Superior temporal gyrus (tissue), 1 donor: Measurements from ENCODE around the gene SLC35F3.
A peak's percentile ranks its signal among the peaks of the same experiment; 100 is the strongest.

Source experiments
- DNase-seq: peaks from one replicate; pipeline ENCODE4 v3.0.0-alpha.2; 2016; ENCODE audit errors: extremely low spot score

Gene SLC35F3

DNA sequence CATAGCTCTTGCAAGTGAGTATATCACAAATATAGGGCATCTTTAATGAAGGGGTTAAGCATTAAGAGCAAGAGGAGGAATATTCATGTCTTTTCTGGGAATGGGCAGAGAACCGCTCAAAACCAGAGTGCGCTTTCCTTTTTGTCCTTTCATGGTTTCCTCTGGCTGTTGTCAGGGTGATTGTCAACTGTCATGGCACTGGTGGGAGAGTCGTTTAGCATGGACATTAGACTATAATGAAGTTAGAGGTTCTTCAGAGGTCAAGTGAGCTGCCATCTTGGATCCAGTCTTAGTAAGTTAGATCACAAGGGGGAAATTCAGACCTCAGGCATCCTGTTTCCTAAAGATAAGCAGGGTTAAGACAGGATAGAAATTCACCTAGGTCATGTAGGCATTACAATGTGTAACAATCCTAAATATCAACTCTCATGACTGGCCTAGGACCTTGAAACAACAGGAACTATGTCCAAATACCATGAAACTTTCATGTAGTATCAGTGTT is 456.7 kb downstream of the SLC35F3 start:
- no peak for DNase-seq

DNA sequence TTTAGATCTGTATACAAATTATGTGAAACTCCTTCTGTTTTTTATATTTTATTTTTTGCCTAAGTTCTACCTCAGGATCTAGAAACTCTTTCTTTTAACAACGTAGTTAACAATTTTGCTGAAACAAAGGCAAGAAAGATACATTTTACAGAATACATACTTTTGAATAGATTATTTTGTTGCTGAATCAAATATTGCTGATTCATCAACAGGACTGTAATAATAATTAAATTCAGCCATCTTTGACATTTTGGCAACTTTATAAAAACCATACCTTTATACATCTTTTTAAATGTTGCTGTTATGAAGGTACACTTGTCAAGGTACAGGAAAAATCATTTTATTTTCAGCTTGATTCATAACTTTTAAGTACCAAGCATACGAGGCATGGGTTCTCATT is 458.1 kb downstream of the SLC35F3 start:
- no peak for DNase-seq

DNA sequence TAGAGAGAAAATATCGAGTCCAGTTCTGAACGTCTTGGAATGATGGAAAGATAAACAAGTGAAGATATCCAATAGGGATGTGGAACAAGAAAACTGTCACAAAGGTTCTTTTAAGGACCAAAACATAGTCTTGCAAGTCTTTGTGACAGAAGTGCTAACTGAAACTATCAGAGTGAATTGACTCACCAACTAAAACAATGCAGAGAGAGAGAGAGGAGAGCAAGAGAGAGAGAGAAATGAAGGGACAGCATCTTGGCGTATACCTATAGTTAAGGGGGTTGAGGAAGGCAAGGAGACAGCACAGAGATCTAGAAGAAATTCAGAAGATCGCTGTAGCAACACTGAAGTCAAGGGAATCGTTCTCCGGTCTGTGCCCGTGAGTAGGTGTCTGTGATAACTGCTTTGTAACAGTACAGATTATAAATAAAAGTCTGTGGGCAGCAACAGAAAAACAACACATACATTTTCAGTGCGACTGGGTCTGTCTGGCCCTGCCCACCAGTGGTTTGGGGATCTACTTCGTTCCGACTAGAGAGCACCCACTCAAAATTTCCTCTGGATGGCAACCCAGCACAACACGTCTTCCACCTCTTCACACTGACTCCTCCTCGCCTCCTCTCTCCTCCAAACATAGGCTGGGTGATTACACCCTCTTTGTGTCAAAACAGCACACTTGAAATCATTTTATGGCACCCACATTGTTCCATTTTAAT is 464.0 kb downstream of the SLC35F3 start:
- DNase-seq, result peak; percentile 59

DNA sequence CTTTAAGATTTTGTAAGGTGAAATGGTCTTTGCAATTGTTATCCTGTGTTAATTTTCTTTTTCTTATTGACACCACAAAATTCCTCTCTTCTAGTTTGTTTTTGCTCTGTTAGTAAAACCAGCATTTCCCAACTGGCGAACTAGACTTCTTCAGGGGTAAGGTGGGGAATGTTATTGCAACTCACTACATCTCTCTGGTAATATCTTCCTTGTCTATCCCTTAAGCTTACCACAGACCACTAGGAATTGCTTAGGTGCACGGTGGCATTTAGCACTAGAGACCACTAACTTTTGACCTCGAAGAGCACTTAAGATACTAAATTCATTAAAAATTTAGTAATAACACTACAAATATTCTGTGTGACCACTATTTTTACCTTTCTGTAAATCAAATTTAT is 464.6 kb downstream of the SLC35F3 start:
- no peak for DNase-seq

DNA sequence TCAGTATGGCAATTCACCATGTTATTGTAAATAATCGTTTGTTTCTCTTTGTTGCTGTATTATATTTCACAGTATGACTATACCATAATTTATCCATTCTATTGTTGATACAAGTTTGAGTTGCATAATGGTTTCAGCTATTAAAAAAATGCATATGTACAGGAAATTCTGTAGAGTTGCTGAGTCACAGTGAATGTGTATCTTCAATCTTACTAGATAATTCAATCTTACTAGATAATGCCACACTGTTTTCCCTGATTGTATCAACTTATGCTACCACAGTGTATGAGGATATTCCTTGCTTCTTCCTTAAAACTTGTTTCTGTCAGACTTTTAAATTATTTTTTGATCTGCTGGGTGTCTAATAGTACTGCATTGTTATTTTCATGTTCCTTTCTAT is 465.3 kb downstream of the SLC35F3 start:
- no peak for DNase-seq

DNA sequence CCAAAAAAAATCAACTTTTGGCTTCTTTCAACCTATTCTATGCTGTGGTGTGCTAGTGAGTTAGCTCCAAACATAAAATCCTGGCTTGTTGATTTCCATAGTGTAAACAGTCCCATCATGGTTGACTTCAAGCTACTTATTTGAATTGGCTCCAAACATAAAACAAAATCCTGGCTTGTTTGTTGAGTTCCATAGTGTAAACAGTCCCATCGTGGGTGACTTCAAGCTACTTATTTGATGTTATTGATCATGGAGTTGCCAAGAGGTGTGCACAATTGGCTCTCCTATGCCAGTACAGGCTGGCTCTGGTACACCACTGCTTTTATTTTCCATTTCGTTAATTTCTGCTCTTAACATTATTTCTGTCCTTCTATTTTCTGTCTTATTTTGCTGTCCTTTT is 466.9 kb downstream of the SLC35F3 start:
- no peak for DNase-seq

DNA sequence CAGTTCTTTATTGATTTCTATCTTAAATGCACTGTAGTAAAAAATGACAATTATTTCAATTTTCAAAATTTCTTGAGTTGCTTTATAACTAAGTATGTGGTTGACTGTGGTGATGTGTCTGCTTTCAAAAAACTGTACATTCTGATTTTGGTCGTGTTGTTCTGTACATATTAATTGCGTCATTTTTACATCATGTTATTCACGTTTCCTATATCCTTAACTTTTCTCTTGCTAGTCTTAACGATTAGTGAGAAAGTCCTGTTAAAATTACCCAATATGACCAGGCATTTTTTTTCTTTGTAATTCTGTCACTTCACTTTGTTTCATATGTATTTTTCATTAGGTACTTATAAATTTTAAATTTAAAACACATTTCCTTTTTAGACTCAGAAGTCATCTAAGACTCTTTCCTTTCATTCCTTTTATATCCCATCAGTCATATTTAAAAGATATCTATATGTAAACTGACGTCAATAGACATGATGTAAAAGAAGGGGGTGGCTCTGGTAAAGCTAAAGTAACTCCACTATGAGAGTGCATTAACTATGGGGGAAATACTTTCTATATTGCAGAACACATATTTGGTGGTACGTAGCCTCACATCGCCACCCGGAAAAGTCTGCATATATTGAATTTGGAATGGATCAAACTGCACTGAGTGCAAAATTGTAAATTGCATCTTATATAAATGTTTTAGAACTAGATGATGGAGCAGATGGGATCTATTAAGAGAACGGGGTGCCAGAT is 467.7 kb downstream of the SLC35F3 start:
- DNase-seq, result no peak

DNA sequence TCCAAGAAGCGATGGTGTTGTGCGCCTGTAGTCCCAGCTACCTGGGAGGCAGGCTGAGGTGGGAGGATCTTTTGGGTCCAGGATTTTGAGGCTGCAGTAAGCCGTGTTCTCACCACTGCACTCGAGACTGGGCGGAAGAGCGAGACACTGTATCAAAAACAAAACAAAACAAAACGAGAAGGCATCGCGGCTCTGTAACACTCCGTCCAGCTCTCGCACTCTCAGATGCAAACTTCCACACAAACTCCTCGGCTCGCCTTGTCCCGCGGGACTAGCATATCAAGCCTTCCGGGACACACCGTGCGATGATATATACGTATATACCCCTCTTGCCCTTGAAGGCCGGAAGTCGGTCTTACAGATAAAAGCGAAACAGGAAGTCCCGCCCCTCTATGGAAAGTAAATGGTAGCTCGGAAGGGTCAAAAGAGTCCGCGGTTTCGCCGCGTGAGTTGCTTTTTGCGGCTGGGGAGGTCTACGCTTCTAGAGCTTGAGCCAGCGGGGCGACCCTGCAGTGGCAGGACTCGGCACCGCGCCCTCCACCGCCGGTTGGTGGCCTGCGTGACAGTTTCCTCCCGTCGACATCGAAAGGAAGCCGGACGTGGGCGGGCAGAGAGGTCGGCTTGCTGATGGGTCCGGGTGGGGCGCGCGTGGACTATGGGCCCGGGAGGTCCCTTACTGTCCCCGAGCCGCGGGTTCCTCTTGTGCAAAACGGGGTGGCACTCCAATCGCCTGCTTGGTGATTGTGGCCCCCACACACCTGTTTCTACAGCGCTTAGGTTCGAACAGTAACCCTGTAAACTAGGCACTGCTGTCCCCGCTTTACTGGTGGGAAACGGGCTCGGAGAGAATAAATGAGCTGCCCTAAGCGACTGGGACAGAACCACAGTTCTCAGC is 468.8 kb downstream of the SLC35F3 start, which contains the start of gene COA6:
Gene COA6, plus strand, starts transcription at position 393 of the 895 bp plus-strand sequence. Its CDS starts 11 bp downstream, at position 404.
- peak; percentile 97 for DNase-seq

DNA sequence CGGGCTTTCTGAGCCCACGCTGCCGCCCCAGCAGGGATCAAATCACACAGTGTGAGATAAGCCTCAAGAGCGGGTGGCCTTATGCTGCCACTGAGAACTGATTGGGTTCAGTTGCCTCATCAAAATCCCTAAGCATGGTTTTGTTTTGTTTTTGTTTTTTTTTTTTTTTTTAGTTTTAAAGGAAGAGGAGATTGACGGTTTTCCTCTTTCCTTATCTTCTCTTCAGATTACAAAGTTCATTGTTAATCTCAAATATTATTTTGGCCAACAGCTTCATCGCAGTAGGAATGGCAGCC is 469.4 kb downstream of the SLC35F3 start:
- no peak for DNase-seq
